ENCODE data around the gene MUC6.

GRCh38 chr11:997907-998306, 38.6 kb downstream of the MUC6 start:
- TF ChIP-seq, protein P1, sequence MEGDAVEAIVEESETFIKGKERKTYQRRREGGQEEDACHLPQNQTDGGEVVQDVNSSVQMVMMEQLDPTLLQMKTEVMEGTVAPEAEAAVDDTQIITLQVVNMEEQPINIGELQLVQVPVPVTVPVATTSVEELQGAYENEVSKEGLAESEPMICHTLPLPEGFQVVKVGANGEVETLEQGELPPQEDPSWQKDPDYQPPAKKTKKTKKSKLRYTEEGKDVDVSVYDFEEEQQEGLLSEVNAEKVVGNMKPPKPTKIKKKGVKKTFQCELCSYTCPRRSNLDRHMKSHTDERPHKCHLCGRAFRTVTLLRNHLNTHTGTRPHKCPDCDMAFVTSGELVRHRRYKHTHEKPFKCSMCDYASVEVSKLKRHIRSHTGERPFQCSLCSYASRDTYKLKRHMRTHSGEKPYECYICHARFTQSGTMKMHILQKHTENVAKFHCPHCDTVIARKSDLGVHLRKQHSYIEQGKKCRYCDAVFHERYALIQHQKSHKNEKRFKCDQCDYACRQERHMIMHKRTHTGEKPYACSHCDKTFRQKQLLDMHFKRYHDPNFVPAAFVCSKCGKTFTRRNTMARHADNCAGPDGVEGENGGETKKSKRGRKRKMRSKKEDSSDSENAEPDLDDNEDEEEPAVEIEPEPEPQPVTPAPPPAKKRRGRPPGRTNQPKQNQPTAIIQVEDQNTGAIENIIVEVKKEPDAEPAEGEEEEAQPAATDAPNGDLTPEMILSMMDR (conservative IDR thresholded peaks at IDR 0.05; ENCODE audit: low read depth, low read length), result no peak
- no peak for TF ChIP-seq EZH2 (IDR thresholded peaks at IDR 0.05; ENCODE audit: borderline replicate concordance, low read depth, low read length, poor library complexity, severe bottlenecking)
